Measurements from ENCODE around the gene GPANK1.

- no peak for TF ChIP-seq CTCF (IDR thresholded peaks at IDR 0.05)
- no peak for TF ChIP-seq POLR2A (IDR thresholded peaks at IDR 0.05)
- no peak for TF ChIP-seq POLR2AphosphoS5 (IDR thresholded peaks at IDR 0.05)
Measured at GRCh38 chr6:31621991-31622390, 42.8 kb downstream of the GPANK1 start.

All from upper lobe of left lung (tissue), 4 donors.